SK-N-SH (cell line): ENCODE data around the gene CTBP2. TPM values are rescaled to one million over a fixed set of nuclear protein-coding genes. Genes with fewer than 3 reads are reported as not detected.

Experiments used
- CTCF ChIA-PET: fragments of 300-600, 350-600 bp; formaldehyde crosslinking; extraction: SDS; loops from one replicate; lab custom pipeline; 2021; lab: Yijun Ruan, JAX
- POLR2A ChIA-PET: fragments of 350-600 bp; sonication (Branson Sonifier 250); formaldehyde crosslinking; extraction: SDS; loops from one replicate; lab custom pipeline; 2020; ENCODE audit warnings: antibody characterized with exemption, inconsistent platforms; lab: Yijun Ruan, JAX
- DNase-seq: peaks from one replicate; pipeline ENCODE4 v3.0.0; 2012
- H2AFZ ChIP-seq: fragments of 200-600 bp; sonication (generic); 2 replicates; pipeline ENCODE4 v1.8.1; 2016; ENCODE audit warnings: antibody characterized with exemption, mild to moderate bottlenecking, low read depth
- H3F3A ChIP-seq: fragments of 200-600 bp; sonication (generic); replicated peaks from 2 replicates; pipeline ENCODE3; 2016; ENCODE audit warnings: antibody characterized with exemption, mild to moderate bottlenecking; ENCODE audit not compliant: insufficient read depth
- H3K27ac ChIP-seq, 2 experiments: fragments of 200-500 bp in 1 of 2; fragments of 200-600 bp in 1 of 2; sonication (Bioruptor generic) in 1 of 2; sonication (generic), shearing (Covaris generic) in 1 of 2; 2 replicates each; pipeline versions ENCODE4 v1.5.1 to v1.6.1; 2014 to 2016; ENCODE audit warnings: low read depth in 2 of 2, inconsistent platforms in 1 of 2, low read length in 1 of 2, mild to moderate bottlenecking in 1 of 2, mixed read lengths in 1 of 2
- H3K27me3 ChIP-seq: fragments of 200-600 bp; sonication (generic), shearing (Covaris generic); 2 replicates; pipeline ENCODE4 v1.6.1; 2016; ENCODE audit warnings: mixed run types; ENCODE audit not compliant: insufficient read depth
- H3K36me3 ChIP-seq, 2 experiments: fragments of 200-500 bp in 1 of 2; fragments of 200-600 bp in 1 of 2; sonication (Bioruptor generic) in 1 of 2; sonication (generic) in 1 of 2; replicated peaks in 1 of 2; 2 replicates each; pipeline versions ENCODE3 to v1.5.1; 2014 to 2016; ENCODE audit warnings: low read length in 1 of 2, mild to moderate bottlenecking in 1 of 2; ENCODE audit not compliant: insufficient read depth in 2 of 2, control insufficient read depth in 1 of 2
- H3K4me1 ChIP-seq, 2 experiments: fragments of 200-500 bp in 1 of 2; fragments of 200-600 bp in 1 of 2; sonication (Bioruptor generic) in 1 of 2; sonication (generic), shearing (Covaris generic) in 1 of 2; 2 replicates each; pipeline versions ENCODE4 v1.5.1 to v1.6.1; 2014 to 2016; ENCODE audit warnings: low read depth in 1 of 2, low read length in 1 of 2, mixed run types in 1 of 2; ENCODE audit not compliant: insufficient read depth in 2 of 2, control insufficient read depth in 1 of 2
- H3K4me2 ChIP-seq: fragments of 200-600 bp; sonication (generic), shearing (Covaris generic); 2 replicates; pipeline ENCODE4 v1.6.1; 2017; ENCODE audit warnings: mixed run types
- H3K4me3 ChIP-seq, 2 experiments: fragments of 200-500 bp in 1 of 2; fragments of 200-600 bp in 1 of 2; sonication (Bioruptor generic) in 1 of 2; sonication (generic), shearing (Covaris generic) in 1 of 2; 2 replicates each; pipeline versions ENCODE4 v1.5.1 to v1.8.1; 2014 to 2016; ENCODE audit warnings: low read depth in 2 of 2, inconsistent platforms in 1 of 2, low read length in 1 of 2, mild to moderate bottlenecking in 1 of 2, mixed read lengths in 1 of 2, moderate library complexity in 1 of 2
- H3K79me2 ChIP-seq: fragments of 200-600 bp; sonication (generic); 2 replicates; pipeline ENCODE4 v1.8.1; 2017; ENCODE audit warnings: mild to moderate bottlenecking; ENCODE audit not compliant: insufficient read depth
- H3K9ac ChIP-seq: fragments of 200-600 bp; sonication (generic); 2 replicates; pipeline ENCODE4 v1.6.1; 2017; ENCODE audit warnings: mixed run types
- H3K9me2 ChIP-seq: fragments of 200-600 bp; sonication (generic); 2 replicates; pipeline ENCODE4 v1.6.1; 2017; ENCODE audit warnings: mixed run types
- H3K9me3 ChIP-seq: fragments of 200-600 bp; sonication (generic); 2 replicates; pipeline ENCODE4 v1.6.1; 2017; ENCODE audit warnings: mixed run types, mild to moderate bottlenecking, moderate library complexity
- H4K20me1 ChIP-seq: fragments of 200-600 bp; sonication (generic); 2 replicates; pipeline ENCODE4 v1.6.1; 2017; ENCODE audit warnings: mild to moderate bottlenecking, mixed run types; ENCODE audit not compliant: insufficient read depth
- CHD2 ChIP-seq: fragments of 150-350 bp; IDR thresholded peaks from 2 replicates; pipeline ENCODE4 v1.6.1; 2018; ENCODE audit warnings: low read length; ENCODE audit not compliant: partially characterized antibody
- EP300 ChIP-seq, 2 experiments: IDR thresholded peaks; 2 replicates each; pipeline versions ENCODE4 v1.4.0 to v1.6.1; 2012; ENCODE audit warnings: borderline replicate concordance in 1 of 2, low read depth in 1 of 2, low read length in 1 of 2
- FOSL2 ChIP-seq: IDR thresholded peaks from 2 replicates; pipeline ENCODE4 v1.4.0; 2012; ENCODE audit warnings: low read depth, mild to moderate bottlenecking, moderate library complexity, borderline replicate concordance
- MAX ChIP-seq: IDR thresholded peaks from 2 replicates; pipeline ENCODE4 v1.4.0; 2012; ENCODE audit warnings: low read depth
- MXI1 ChIP-seq: IDR thresholded peaks from 2 replicates; pipeline ENCODE4 v1.6.1; 2012; ENCODE audit warnings: mild to moderate bottlenecking, low read depth, low read length, improper control_type of control experiment
- NRF1 ChIP-seq: IDR thresholded peaks from 2 replicates; pipeline ENCODE4 v1.6.1; 2012; ENCODE audit warnings: low read depth, mild to moderate bottlenecking, low read length
- RCOR1 ChIP-seq: fragments of 150-350 bp; IDR thresholded peaks from 2 replicates; pipeline ENCODE4 v1.6.1; 2017; ENCODE audit warnings: antibody characterized with exemption, low read length
- RXRA ChIP-seq: IDR thresholded peaks from 2 replicates; pipeline ENCODE4 v1.4.0; 2012; ENCODE audit warnings: low read depth, mild to moderate bottlenecking, borderline replicate concordance
- SIN3A ChIP-seq: IDR thresholded peaks from 2 replicates; pipeline ENCODE4 v1.6.1; 2012; ENCODE audit warnings: low read depth, mild to moderate bottlenecking, low read length, moderate library complexity, borderline replicate concordance
- SMC3 ChIP-seq: IDR thresholded peaks from 2 replicates; pipeline ENCODE4 v1.6.1; 2012; ENCODE audit warnings: low read depth, low read length, improper control_type of control experiment
- TAF1 ChIP-seq: IDR thresholded peaks from 2 replicates; pipeline ENCODE4 v1.6.1; 2012; ENCODE audit warnings: low read depth, mild to moderate bottlenecking, low read length, moderate library complexity, borderline replicate concordance
- TCF12 ChIP-seq: IDR thresholded peaks from 2 replicates; pipeline ENCODE4 v1.4.0; 2012
- YY1 ChIP-seq: IDR thresholded peaks from 2 replicates; pipeline ENCODE4 v1.4.0; 2012; ENCODE audit warnings: low read depth, mild to moderate bottlenecking
- WGBS: methylation state at CpG from one replicate; pipeline ENCODE4 v1.1.6; 2017; ENCODE audit warnings: low lambda C conversion rate; 5-methylcytosine and 5-hydroxymethylcytosine counted together
- polyA plus RNA-seq, 3 experiments: library from polyadenylated mRNA; depleted of rRNA; stranded (reverse); fragments of >200 nt; gene quantifications; 2 replicates each; pipeline ENCODE4 v1.2.3, GENCODE V29; 2012
- TF ChIP-seq, protein P1 (sequence below): fragments of 200-600 bp; sonication (generic); IDR thresholded peaks from 2 replicates; pipeline ENCODE4 v1.6.1; 2017; ENCODE audit warnings: antibody characterized with exemption, mild to moderate bottlenecking, moderate library complexity
- TF ChIP-seq, protein P2 (sequence below): IDR thresholded peaks from 2 replicates; pipeline ENCODE4 v1.4.0; 2012; ENCODE audit warnings: low read depth, borderline replicate concordance

The CTBP2 gene
- polyA plus RNA-seq, 1 of the 3 experiments (the other 2 are of a cell fraction), result 69.7 TPM

GRCh38 chr10:125116041-125116649 lies 44.2 kb downstream of the CTBP2 start:
- Histone ChIP-seq H3K9me2 (no peaks in the 10 kb centered on the region), H3K79me2 (peaks cover 96% of the 10 kb centered on the region), H3K27me3 (no peaks in the 10 kb centered on the region), H4K20me1 (peaks cover 96% of the 10 kb centered on the region), H3K9ac (no peak overlapping the region), H3K9me3 (no peaks in the 10 kb centered on the region), H3K4me2 (no peak overlapping the region), H3K27ac (no peak overlapping the region; a peak in 1 of 4 replicates), H3K36me3 (peaks cover 0 to 8% of the 10 kb centered on the region in 2 experiments), H2AFZ (no peak overlapping the region), H3F3A (no peaks in the 10 kb centered on the region), H3K4me1 (peaks cover 18 to 25% of the 10 kb centered on the region in 2 experiments), H3K4me3 (no peak overlapping the region)
- DNase-seq, result no peak
- TF ChIP-seq MAX (no peak), NRF1 (no peak), SIN3A (no peak), SMC3 (no peak), RXRA (no peak), RCOR1 (no peak), FOSL2 (no peak), CHD2 (no peak), TCF12 (no peak), MXI1 (no peak)
- TF ChIP-seq, protein P1, sequence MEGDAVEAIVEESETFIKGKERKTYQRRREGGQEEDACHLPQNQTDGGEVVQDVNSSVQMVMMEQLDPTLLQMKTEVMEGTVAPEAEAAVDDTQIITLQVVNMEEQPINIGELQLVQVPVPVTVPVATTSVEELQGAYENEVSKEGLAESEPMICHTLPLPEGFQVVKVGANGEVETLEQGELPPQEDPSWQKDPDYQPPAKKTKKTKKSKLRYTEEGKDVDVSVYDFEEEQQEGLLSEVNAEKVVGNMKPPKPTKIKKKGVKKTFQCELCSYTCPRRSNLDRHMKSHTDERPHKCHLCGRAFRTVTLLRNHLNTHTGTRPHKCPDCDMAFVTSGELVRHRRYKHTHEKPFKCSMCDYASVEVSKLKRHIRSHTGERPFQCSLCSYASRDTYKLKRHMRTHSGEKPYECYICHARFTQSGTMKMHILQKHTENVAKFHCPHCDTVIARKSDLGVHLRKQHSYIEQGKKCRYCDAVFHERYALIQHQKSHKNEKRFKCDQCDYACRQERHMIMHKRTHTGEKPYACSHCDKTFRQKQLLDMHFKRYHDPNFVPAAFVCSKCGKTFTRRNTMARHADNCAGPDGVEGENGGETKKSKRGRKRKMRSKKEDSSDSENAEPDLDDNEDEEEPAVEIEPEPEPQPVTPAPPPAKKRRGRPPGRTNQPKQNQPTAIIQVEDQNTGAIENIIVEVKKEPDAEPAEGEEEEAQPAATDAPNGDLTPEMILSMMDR, result no peak
- TF ChIP-seq, protein P2, sequence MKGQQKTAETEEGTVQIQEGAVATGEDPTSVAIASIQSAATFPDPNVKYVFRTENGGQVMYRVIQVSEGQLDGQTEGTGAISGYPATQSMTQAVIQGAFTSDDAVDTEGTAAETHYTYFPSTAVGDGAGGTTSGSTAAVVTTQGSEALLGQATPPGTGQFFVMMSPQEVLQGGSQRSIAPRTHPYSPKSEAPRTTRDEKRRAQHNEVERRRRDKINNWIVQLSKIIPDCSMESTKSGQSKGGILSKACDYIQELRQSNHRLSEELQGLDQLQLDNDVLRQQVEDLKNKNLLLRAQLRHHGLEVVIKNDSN, result no peak
- ChIA-PET CTCF (interaction anchor here (0.9 kb wide), 1 partner anchor 124 kb away, joined by 3 read pairs; no protein-coding TSS in a partner anchor), POLR2A (no interaction called here)
- WGBS, result 94% methylated on average over 12 of the region's 16 CpGs

GRCh38 chr10:125115409-125115808 lies 45.0 kb downstream of the CTBP2 start:
- ChIA-PET POLR2A (no interaction called here), CTCF (interaction anchor here (0.9 kb wide), 1 partner anchor 123 kb away, joined by 3 read pairs; no protein-coding TSS in a partner anchor)
- Histone ChIP-seq H2AFZ (no peak overlapping the region), H3K36me3 (peaks cover 0 to 8% of the 10 kb centered on the region in 2 experiments), H3K9me2 (no peaks in the 10 kb centered on the region), H3K27me3 (no peaks in the 10 kb centered on the region), H3K4me3 (no peak overlapping the region), H3K4me1 (peaks cover 13 to 21% of the 10 kb centered on the region in 2 experiments), H3K9me3 (no peaks in the 10 kb centered on the region), H3K79me2 (peaks cover 96% of the 10 kb centered on the region), H3K27ac (no peak overlapping the region; a peak in 1 of 4 replicates), H3K9ac (no peak overlapping the region), H3K4me2 (no peak overlapping the region), H4K20me1 (peaks cover 95% of the 10 kb centered on the region), H3F3A (no peaks in the 10 kb centered on the region)
- DNase-seq, result no peak
- no peak for TF ChIP-seq TAF1
- no peak for TF ChIP-seq SMC3
- TF ChIP-seq YY1, result no peak
- no peak for TF ChIP-seq FOSL2
- TF ChIP-seq EP300 (IDR thresholded peaks at IDR 0.05; ENCODE audit: borderline replicate concordance in 1 of 2, low read depth in 1 of 2, low read length in 1 of 2), result no peak
- WGBS, result 100% methylated on average over 4 of the region's 5 CpGs
